Mucosa of descending colon (tissue), 3 donors: ENCODE data around the gene ARMC2. TPM values are rescaled to one million over a fixed set of nuclear protein-coding genes. Genes with fewer than 3 reads are reported as not detected.

Experiments used
- ATAC-seq: fragments of 200-7000 bp; cut with Tn5 transposase; one replicate; pipeline ENCODE4 v1.9.1; 2020; ENCODE audit warnings: mild to moderate bottlenecking, moderate library complexity
- DNase-seq, 3 donors: peaks; one replicate each; pipeline ENCODE4 v3.0.0-alpha.2; 2020
- H3K36me3 ChIP-seq: fragments of 200-600 bp; one replicate; pipeline ENCODE4 v1.8.0; 2021; ENCODE audit warnings: low read depth, mild to moderate bottlenecking
- H3K4me1 ChIP-seq: fragments of 200-600 bp; one replicate; pipeline ENCODE4 v1.8.0; 2021; ENCODE audit warnings: low read depth, mild to moderate bottlenecking
- H3K4me3 ChIP-seq: fragments of 200-600 bp; one replicate; pipeline ENCODE4 v1.8.0; 2021; ENCODE audit warnings: mild to moderate bottlenecking
- H3K9me3 ChIP-seq: fragments of 200-600 bp; one replicate; pipeline ENCODE4 v1.8.0; 2021; ENCODE audit warnings: mild to moderate bottlenecking
- intact Hi-C, 2 donors: fragments of 100-400 bp; cut with DNase I in 1 of 2; cut with micrococcal nuclease in 1 of 2; formaldehyde crosslinking; loops; one replicate each; pipeline versions ENCODE4 v1.11.0 to v1.11.1; 2022; cut with DNase I, micrococcal nuclease
- total RNA-seq, 3 donors: library from RNA; stranded (reverse); fragmentation: NEBNext Ultra II Directional in 2 of 3; extraction: Animal tissue kit (Norgen Biotek cat#: 25700) in 2 of 3; gene quantifications; one replicate each; pipeline versions ENCODE4 v1.2.1 to v1.2.4, GENCODE V29; 2021 to 2023
- TF ChIP-seq, protein P1 (sequence below): fragments of 200-600 bp; IDR thresholded peaks from one replicate; pipeline ENCODE4 v1.8.0; 2022; ENCODE audit warnings: antibody characterized with exemption, mild to moderate bottlenecking
- donor health status: DM: no; HTN: no; CAD: no; lungs with moderate emphysema.
- donor health status: DM: no; HTN: no; CAD: no.
- donor health status: DM: no; HTN: yes; CAD: no.

ARMC2 gene
- total RNA-seq, 3 donors from 2014 or later, result 3.5 to 5.5 (median 4.8) TPM

DNA sequence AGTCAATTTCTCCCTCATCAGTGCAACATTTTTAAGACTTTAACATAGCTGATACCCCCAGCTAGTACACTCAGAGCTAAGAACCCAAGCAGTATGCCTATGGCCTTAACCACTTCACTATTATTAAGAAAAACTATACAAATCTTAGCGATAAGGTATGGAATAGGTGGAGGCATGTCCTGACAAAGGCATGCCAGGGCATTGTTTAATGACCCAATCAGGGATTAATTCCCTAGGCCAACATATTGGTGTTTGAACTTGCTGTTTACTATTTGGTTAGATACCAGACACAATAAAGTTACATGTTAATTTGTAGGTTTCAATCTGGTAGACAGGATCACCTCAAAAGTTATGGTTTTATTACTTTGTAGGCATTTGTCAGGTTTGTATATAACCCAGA lies 93.1 kb downstream of the ARMC2 start:
- no peak for DNase-seq
- H3K4me1 ChIP-seq, result no peaks in the 10 kb centered on the region
- no peaks in the 10 kb centered on the region for H3K36me3 ChIP-seq
- no peak overlapping the region for H3K4me3 ChIP-seq
- no peaks in the 10 kb centered on the region for H3K9me3 ChIP-seq
- TF ChIP-seq, protein P1, sequence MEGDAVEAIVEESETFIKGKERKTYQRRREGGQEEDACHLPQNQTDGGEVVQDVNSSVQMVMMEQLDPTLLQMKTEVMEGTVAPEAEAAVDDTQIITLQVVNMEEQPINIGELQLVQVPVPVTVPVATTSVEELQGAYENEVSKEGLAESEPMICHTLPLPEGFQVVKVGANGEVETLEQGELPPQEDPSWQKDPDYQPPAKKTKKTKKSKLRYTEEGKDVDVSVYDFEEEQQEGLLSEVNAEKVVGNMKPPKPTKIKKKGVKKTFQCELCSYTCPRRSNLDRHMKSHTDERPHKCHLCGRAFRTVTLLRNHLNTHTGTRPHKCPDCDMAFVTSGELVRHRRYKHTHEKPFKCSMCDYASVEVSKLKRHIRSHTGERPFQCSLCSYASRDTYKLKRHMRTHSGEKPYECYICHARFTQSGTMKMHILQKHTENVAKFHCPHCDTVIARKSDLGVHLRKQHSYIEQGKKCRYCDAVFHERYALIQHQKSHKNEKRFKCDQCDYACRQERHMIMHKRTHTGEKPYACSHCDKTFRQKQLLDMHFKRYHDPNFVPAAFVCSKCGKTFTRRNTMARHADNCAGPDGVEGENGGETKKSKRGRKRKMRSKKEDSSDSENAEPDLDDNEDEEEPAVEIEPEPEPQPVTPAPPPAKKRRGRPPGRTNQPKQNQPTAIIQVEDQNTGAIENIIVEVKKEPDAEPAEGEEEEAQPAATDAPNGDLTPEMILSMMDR, result no peak
- intact Hi-C loops, result loop anchor here in 1 of 2 donors (10.0 kb wide), 1 partner anchor 134 kb away; no protein-coding TSS in a partner anchor
- no peak for ATAC-seq

DNA sequence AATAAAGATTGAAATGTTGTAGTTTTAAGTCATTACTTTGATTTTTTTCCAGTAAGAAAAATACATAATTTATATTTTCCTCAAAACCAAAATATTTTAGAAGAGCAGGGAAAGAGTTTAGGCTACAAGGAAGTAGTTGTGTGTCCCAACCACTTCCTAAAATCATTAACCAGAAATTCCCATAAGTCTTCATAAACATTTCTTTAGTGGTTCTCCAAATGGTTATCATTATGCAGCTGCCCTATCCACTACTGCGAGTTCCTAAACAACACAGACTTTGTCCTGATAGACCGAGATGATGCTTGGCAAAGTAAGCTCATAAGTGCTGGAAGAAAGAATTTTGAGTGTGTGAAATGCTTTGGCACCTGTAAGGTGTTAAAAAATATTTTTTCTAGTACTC lies 93.6 kb downstream of the ARMC2 start:
- DNase-seq (no peak), ATAC-seq (peak; percentile 51)
- Histone ChIP-seq H3K4me1 (peaks cover 5% of the 10 kb centered on the region), H3K36me3 (no peaks in the 10 kb centered on the region), H3K4me3 (no peak overlapping the region), H3K9me3 (no peaks in the 10 kb centered on the region)
- intact Hi-C loops, result loop anchor here in 1 of 2 donors (10.0 kb wide), 1 partner anchor 133 kb away; no protein-coding TSS in a partner anchor
- TF ChIP-seq, protein P1, result no peak

DNA sequence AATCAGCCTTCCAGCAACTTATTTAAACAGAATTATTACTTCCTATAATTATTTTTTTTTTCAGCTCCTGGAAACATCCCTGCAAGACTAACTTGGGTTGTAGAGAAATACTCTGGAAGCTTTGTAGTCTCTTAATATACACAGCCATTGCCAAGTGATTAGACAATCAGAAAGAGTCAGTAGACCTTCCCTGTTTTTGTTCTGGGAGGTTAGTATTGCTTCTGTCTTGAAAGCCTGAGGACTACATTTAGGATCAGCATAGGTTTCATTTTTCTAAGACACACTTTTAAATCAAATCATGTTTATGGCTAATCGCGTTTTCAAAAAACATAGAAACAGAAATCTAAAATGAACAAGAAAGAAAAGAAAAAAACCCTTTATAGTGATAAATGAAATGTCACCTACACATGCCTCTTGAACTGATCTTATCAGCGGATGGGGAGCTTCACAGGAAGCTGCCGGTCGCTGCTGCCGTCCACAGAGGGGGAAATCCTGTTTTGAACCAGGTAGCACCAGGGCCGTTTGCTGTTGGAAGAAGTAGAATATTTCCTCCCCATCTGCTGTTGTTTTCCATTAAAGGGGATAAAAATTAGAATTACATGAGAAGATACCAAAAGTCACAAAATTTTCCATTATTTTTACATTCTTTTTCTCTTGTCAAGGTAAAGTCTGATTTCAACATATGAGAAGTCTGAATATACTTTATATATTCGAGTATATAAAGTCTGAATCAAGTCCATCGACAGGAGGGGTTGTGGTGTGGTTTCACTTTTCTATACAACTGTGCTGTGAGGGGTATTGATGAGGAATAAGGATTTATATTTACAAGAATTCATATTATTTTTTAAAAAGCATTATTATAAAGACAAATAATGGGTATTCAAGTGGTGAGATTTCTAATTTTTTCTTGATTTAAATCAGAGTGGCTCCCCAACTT lies 94.6 kb downstream of the ARMC2 start:
- TF ChIP-seq, protein P1, result no peak
- Histone ChIP-seq H3K9me3 (no peaks in the 10 kb centered on the region), H3K36me3 (no peaks in the 10 kb centered on the region), H3K4me1 (peaks cover 6% of the 10 kb centered on the region), H3K4me3 (no peak overlapping the region)
- DNase-seq, result peak in 1 of 3 donors; percentile 69
- intact Hi-C loops, result loop anchor here in 1 of 2 donors (10.0 kb wide), 1 partner anchor 132 kb away; no protein-coding TSS in a partner anchor
- peak; percentile 39 for ATAC-seq

DNA sequence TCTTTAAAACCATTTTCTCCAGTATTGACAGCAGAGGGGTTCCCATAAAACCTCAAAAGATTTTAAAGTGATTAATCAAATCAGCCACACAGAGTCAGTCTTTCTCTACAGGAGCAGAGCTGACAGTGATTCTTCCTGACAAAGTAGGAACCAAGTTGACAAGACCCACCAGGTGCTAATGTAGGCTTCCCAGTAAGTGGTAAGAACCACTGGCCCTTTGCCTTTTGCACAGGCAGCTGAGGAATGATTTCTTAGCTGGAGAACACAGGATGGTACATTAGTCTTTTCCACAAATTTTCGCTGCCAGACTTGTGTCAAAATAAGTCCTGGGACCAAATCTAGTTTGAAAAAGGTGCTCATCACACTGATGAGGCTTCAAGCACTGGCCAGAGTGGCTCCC lies 95.8 kb downstream of the ARMC2 start:
- H3K36me3 ChIP-seq, result no peaks in the 10 kb centered on the region
- no peaks in the 10 kb centered on the region for H3K9me3 ChIP-seq
- TF ChIP-seq, protein P1, result no peak
- H3K4me1 ChIP-seq, result peaks cover 6% of the 10 kb centered on the region
- DNase-seq, result no peak
- intact Hi-C loops, result loop anchor here in 1 of 2 donors (10.0 kb wide), 1 partner anchor 131 kb away; no protein-coding TSS in a partner anchor
- no peak for ATAC-seq
- H3K4me3 ChIP-seq, result no peak overlapping the region

DNA sequence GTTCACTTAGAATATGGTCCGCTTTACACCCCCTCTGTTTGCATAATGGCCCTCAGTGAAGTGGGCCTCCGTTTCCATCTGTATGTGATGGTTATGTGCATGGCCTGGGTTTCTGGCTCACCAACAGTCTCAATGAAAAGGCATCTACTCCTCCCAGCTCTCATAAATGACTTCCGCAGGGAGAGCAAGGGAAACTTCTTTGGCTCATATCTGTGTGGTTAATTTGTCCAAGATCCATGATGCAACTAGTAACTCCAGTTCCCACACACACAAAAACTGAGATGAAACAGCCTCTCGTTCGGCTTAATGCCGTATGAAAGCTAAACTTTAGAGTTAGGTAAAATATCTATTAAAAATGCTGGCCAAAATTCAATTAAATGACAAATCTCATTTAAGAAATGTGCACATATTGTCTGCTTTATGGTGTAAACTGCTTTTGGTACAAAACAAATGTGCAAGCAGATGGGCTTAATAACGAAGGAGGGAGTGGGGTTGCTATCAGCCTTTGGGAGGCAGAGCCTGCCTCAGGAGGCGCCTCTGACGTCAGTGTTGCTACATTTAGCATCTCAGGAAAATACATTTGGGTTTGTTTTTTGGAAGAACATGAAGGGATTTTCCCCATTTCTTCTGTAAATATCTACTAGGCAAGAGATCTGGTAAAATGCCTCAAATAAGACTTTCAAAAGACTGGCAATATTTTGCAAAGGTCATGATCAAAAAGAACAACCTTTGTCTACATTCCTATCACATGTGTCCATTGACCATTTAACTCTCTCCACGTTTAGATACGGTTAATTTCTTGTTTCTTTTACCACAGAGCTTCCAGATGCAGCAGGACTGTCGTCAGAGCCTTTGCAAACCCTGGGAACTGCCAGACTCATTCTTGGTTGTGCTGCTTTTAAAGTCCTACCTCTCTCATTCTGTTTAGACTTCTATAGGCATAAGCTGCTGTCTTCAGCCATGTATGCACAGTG lies 96.8 kb downstream of the ARMC2 start:
- H3K9me3 ChIP-seq, result no peaks in the 10 kb centered on the region
- no peaks in the 10 kb centered on the region for H3K36me3 ChIP-seq
- peak; percentile 33 for ATAC-seq
- H3K4me3 ChIP-seq, result no peak overlapping the region
- peaks cover 6% of the 10 kb centered on the region for H3K4me1 ChIP-seq
- intact Hi-C loops, result loop anchor here in 1 of 2 donors (10.0 kb wide), 1 partner anchor 130 kb away; no protein-coding TSS in a partner anchor
- TF ChIP-seq, protein P1, result no peak
- no peak for DNase-seq
